ENCODE data around the gene SMARCA1.

The SMARCA1 gene

GRCh38 chrX:129530410-129530809, 7.1 kb upstream of the SMARCA1 start:
- no peak for DNase-seq (ENCODE audit: low read depth)

DNA sequence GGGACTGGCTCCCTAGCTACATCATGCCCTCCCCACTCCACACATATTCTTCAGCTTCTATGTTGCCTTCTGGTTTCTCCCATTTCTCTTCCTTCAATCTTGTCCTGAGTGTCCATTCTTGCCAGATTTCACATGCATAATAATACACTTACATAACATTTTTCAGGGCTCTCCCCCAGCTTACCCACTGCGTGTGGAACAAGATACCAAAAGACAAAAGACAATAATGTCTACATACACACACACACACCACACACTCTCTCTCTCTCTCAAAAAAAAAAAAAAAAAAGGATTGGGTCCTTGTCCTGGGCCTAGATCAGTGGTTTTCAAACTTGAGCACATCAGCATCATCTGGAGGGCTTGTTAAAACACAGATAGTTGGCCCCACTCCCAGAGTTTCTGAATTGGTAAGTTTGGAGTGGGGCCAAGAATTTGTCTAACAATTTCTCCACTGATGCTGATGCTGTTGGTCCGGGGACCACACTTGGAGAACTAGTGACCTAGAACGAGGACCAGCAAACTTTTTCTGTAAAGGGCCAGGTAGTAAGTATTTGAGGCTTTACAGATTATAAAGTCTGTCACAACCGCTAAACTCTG, 6.5 kb upstream of the SMARCA1 start:
- DNase-seq (ENCODE audit: low read depth): no peak

- no peak for DNase-seq (ENCODE audit: low read depth)
Measured at GRCh38 chrX:129525896-129526295, 2.6 kb upstream of the SMARCA1 start.

DNA sequence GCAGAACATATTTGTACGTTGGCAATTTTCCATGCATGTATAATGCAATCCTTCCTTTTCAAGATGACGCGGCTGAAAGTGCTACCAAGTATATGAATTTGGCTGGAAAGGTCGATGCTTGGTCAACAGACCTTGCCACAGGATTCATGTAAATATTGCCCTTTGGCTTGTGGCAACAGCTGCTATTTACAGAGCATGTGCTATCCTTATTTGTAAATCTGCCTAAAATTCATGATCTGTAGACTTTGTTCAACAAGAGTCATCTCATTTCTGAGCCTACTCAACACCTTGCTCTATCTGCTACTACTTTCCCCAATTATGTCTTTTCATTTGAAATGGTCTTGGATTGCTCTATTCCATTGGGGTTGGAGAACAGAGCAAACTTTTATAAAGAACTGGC, 1.9 kb upstream of the SMARCA1 start:
- no peak for DNase-seq (ENCODE audit: low read depth)

DNA sequence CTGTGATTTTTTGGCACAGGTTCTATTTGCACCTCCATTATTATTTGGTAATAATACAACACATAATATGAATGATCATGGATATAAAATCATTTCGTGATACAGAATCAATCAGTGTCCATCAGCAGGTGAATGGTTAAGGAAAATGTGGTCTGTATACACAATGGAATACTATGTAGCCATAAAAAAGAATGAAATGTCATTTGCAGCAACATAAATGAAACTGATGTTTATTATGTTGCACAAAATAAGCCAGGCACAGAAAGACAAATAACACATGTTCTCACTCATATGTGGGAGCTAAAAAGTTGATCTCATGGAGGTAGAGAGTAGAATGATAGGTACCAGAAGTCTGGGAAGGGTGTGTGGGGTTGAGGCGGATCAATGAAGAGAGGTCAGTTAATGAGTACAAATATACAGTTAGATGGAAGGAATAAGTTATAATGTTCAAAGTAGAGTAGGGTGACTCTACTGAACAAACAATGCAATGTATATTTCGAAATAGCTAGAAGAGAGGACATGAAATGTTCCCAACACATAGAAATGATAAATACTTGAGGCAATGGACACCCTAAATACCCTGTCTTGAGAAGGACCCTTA, 1.1 kb upstream of the SMARCA1 start:
- no peak for DNase-seq (ENCODE audit: low read depth)

DNA sequence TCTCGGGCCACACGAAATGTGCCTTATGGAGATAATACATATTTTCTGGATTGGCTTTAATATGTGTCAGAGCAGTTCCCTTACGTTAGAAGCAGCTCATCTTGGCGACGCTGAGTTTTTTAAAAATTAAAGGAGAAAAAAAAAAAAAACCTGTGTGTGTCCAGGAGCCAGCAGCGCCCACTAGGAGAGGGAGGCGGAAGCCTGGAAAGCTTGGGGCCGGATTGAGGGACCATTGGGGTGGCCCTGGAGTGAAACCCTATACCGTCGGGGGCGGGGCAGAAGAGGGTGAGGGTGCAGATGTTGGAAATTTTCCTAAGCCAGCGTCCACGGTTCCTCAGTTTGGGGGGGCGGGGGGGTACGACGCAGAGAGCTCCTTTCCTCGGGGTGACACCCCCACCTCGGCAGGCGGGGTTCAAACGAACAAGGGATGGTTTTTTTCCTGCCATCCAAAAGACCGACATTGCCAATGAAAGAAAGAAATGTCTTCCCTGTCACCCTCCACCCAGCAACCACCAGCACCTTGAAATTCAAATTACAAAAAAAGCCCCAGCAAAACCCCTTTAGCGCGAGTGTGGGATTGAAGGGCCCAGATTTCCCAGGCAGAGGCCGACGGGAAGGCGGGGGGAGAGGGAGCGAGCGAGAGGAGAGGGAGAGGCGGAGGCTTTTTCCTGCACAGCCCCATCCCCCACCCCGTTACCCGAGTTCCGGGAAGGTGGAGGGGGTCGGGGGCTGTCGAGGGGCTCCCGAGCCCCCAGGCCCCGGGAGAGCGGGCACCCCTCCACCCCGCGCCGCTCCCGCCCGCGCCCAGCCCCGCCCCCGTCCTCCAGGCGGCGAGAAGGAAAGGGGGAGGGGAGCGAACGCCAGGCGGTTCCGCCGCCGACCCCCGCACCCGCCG, 859 bp downstream of the SMARCA1 start:
- DNase-seq (ENCODE audit: low read depth): peak; percentile 49

GRCh38 chrX:129520151-129520550, 3.1 kb downstream of the SMARCA1 start:
- no peak for DNase-seq (ENCODE audit: low read depth)

- no peak for DNase-seq (ENCODE audit: low read depth)
Measured at GRCh38 chrX:129516402-129516801, 6.9 kb downstream of the SMARCA1 start.

DNA sequence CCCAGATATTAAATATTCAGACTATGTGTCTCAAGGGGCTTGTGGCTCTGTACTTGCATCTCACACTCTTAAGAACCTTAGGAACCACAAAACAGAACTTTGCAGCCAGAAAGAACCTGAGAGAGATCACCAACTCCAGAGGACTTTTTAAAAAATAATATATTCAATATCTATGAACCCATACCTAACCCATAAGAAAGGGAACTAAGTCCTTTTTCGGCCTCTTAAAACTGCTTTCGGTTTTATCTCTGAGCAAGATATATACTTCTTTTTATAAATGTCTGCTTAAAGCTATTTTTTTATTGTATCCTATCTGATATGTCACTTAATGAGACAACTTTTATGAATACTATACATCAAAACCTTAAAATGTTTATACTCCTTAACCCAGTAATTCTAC, 10.9 kb downstream of the SMARCA1 start:
- no peak for DNase-seq (ENCODE audit: low read depth)

- DNase-seq (ENCODE audit: low read depth): no peak
Measured at GRCh38 chrX:129511689-129512088, 11.6 kb downstream of the SMARCA1 start.

DNA sequence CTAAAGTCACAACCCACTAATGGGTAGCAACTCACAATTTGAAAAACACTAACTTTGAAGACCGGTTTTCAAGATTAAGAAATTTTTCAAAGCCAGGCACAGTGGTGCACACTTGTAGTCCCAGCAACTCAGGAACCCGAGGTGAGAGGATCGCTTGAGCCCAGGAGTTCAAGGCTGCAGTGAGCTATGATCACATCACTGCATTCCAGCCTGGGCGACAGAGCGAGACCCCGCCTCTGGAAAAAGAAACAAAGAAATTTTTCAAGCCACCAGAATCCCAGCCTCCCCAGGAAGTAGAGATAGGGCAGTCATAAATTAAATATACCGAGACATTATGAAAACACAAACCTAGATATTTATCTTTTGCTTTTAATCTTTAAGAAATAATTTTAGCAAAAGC, 13.0 kb downstream of the SMARCA1 start:
- DNase-seq (ENCODE audit: low read depth): no peak

DNA sequence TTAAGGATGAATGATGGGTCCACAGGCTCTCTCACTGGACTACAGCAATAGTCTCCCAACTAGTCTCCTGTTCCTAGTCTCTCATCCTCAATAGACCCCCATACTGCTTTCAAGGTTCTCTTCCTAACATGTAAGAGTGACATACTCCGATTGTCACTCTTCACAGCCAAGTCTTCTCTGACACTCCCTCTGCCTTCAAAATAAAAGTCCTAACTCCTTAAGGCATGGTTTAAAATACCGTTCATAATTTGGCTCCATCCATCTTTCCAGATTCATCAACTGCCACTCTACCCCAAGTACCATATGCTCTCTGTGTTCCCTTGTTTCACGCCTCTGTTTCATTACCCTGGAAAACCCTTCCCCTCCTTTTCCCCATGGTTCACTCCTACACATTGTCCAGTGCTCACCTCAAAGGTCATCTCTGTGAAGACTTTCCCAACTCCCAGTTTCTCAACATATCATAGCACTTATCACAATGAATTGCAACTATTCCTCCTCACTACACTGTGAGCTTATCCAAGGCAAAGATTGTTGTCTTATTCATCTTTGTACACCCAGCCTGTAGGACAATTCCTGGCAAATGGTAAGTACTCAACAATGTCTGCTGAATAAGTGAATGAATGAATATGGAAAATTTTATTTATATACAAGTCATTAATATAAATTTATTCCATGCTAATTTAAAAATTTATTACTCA, 26.0 kb downstream of the SMARCA1 start:
- no peak for DNase-seq (ENCODE audit: low read depth)

- DNase-seq (ENCODE audit: low read depth): peak; percentile 23
Measured at GRCh38 chrX:129496625-129497024, 26.7 kb downstream of the SMARCA1 start.

DNA sequence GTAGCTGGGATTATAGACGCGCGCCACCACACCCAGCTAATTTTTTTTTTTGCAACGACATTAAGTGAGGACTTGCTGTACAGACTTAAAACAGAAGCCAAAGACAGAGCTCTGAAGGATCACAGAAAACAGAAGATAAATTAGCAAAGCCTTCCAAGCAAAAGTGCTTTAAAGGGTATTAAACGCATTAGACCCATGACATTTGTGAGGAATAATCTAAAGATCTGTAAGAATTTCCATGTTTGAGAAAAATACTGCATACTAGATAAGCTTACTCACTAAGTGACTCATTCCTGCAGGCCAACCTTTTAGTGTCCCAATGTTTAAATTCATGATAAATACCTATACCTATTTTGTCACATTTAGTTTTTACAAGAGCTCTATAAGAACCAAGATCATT, 27.4 kb downstream of the SMARCA1 start:
- no peak for DNase-seq (ENCODE audit: low read depth)

GRCh38 chrX:129494887-129495286, 28.4 kb downstream of the SMARCA1 start:
- DNase-seq (ENCODE audit: low read depth): no peak

GRCh38 chrX:129493643-129494042, 29.6 kb downstream of the SMARCA1 start:
- DNase-seq (ENCODE audit: low read depth): no peak

DNA sequence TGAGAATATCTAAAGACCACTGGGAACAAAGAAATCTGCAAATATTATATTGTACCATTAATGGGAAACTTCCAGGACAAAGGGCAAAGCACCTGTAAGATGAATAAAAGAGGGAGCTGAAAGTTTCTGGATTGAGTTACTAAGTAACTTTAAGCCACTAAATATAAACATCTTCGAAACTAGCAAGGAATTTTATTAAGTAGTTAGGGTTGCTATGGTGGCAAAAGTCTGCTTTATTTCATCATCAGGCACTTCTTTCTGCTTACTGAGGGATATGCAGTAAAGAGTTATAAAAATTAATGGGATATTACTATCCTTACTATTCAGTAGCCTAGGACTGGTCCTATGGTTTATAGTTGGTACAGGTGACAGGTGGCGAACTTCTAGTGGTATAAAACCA, 33.0 kb downstream of the SMARCA1 start:
- DNase-seq (ENCODE audit: low read depth): no peak

DNA sequence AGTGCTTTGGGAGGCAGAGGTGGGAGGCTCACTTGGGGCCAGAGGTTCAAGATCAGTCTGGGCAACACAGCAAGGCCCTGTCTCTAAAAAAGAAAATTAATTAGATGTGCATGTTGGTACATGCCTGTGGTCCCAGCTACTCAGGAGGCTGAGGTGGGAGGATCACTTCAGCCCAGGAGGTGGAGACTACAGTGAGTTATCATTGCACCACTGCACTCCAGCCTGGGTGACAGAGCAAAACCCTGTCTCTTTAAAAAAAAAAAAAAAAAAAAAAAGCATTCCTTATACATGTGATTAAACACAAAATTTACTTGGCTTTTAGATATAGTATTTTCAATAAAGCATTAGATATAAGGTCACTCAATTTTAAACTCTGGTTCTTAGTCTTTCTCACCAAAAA, 34.9 kb downstream of the SMARCA1 start:
- DNase-seq (ENCODE audit: low read depth): no peak

- DNase-seq (ENCODE audit: low read depth): no peak
Measured at GRCh38 chrX:129480889-129481288, 42.4 kb downstream of the SMARCA1 start.

GRCh38 chrX:129478516-129478915, 44.8 kb downstream of the SMARCA1 start:
- no peak for DNase-seq (ENCODE audit: low read depth)

- DNase-seq (ENCODE audit: low read depth): no peak
Measured at GRCh38 chrX:129472116-129472515, 51.2 kb downstream of the SMARCA1 start.

GRCh38 chrX:129462707-129463106, 60.6 kb downstream of the SMARCA1 start:
- no peak for DNase-seq (ENCODE audit: low read depth)

Measured in HS-27A (cell line).